HG02840 (cell line): ENCODE data around the gene FGGY.
"Not testable (repeated sequence)": the region's sequence is repeated elsewhere in the genome, so short reads cannot be mapped to it uniquely, and the experiment has no call there.

Experiments
- ATAC-seq: cut with Tn5 transposase; IDR thresholded peaks from one replicate; pipeline ENCODE4 v1.9.1; 2021; ENCODE audit warnings: mild to moderate bottlenecking, moderate library complexity, moderate number of reproducible peaks; ENCODE audit not compliant: unreplicated experiment, low FRiP score

Gene FGGY

DNA sequence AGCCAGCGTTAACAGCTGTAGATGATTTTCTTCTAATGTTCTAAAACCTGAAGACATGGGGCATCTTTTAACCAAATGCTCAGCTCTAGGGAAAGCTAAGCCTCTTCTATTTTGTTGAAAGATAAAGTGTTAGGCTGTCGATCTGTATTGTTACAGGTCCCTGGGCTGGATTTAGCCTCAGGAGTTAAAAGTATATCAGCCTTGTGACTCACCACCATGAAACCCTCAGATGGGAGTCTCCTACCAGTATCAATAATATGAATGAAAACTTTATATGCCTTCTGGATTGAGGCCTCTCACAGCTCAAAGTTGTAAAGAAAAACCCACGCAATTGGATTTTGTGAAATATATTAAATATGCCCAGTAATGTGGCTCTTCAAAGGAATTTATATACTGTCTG, 231.6 kb downstream of the FGGY start:
- no peak for ATAC-seq

DNA sequence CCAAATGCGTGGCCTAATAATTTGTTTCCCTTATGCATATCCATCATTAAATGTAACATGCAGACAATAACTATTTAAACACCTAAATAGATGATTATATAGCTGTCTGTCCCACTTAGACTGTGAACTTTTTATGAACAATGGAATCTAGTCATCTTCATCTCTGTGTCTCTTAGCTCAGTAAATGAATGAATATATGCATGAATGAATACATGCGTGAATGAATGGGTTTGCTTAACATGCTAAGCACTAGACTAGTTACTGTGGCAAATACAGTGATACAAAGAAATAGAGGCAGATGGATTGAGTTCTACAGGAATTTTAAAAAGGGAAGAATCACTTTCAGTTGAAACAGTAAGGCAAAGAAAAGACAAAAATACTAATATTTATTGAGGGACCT, 232.0 kb downstream of the FGGY start:
- ATAC-seq, result no peak

DNA sequence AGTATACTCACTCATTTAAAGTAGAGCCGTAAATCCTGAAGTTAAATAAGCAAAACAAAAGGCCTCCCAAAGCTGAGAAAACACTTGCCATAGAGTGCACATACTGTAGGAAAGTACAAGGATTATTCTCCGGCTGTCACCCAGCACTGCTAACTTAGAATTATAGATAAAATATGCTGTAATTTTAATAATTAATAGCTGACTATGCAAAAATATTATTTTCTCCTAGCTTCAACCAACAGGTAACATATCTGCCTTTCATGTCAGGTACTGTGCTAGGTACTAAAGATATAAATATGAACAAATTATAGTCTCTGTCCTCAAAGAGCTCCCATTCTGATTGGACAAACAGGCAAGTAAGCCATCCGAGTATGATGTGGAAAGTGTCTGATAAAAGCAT, 233.2 kb downstream of the FGGY start:
- ATAC-seq, result no peak

DNA sequence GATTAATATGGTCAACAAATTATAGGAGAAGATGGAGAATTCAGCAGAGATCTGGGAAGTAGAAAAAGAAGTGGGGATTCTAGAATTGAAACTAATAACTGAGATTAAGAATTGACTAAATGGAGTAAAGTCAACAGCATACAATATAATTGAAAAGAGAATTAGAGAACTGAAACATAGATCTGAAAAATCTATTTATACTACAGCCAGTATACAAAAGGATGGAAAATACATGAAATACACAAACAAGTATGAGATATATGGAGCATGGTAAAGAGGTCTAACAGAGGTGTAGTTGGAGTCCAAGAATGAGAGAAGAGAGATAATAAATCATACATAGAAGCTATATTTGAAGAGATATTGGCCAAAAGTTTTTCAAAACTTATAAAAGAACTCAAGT, 235.2 kb downstream of the FGGY start:
- ATAC-seq, result no peak

DNA sequence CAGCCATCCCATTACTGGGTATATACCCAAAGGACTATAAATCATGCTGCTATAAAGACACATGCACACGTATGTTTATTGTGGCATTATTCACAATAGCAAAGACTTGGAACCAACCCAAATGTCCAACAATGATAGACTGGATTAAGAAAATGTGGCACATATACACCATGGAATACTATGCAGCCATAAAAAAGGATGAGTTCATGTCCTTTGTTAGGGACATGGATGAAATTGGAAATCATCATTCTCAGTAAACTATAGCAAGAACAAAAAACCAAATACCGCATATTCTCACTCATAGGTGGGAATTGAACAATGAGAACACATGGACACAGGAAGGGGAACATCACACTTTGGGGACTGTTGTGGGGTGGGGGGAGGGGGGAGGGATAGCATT, 241.6 kb downstream of the FGGY start:
- not testable (repeated sequence) for ATAC-seq

DNA sequence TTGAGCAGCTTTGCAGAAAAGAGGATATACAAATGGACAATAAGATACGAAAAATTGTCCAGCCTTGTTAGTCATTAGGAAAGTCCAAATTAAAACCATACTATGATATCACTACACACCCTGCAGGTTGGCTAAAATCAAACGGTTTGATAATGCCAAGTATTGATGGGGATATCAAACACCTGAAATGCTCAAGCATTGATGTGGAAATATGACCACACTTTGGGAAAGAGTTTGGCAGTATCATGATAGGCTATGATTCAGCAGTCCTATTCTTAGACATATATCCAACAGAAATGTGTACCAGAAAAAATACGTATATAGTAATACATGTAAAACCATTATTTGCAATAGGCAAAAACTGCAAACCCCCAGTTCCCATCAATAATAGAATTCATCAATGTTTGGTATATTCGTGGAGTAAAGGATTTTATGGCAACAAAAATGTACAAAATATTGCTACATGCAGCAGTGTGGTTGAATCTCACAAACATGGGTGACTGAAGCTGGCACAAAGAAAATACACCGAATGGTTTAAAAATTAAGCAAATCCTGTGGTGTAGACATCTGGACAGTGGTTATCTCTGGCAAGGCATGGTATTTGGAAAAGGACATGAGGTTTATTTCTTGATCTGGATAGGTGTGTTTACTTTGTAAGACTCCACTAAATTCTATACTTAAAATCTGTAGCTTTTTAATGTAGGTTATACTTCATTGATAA, 243.2 kb downstream of the FGGY start:
- ATAC-seq, result no peak

DNA sequence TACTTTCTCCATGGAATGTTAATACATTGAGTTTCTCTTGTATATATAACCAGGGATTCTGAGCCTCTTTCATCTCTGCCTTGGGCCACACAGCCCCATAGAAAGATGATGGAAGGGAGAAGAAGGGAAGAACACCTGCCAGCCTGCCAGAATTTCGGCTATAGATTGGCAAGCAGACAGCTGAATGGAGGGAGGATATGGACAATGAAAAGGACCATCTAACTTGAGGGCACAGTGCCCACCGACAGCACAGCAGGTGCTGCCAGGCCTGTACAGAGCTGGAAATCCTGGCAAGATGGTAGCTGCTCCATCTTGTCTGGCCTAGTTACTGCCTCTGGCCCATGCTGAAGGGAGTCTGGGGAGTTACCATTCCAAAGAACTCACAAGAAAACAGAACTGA, 244.3 kb downstream of the FGGY start:
- ATAC-seq, result no peak

DNA sequence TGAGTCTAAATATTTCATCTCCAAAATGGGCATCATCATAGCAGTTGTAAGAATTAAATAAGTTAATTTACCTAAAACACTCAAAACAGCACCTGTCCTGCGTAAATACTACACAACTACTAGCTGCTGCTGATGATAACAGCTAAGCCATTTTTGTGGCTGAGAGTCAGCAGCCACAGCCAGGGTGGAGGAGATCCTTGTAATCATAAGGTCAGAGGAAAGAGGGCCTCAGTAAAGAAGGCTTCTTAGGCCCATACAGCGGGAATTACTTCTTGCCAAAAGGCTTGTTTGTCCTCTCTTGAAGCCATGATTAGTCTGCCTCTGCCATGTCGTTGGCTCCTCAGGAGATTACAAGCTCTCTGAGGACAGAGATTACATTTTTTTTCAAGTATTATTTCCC, 245.0 kb downstream of the FGGY start:
- no peak for ATAC-seq

DNA sequence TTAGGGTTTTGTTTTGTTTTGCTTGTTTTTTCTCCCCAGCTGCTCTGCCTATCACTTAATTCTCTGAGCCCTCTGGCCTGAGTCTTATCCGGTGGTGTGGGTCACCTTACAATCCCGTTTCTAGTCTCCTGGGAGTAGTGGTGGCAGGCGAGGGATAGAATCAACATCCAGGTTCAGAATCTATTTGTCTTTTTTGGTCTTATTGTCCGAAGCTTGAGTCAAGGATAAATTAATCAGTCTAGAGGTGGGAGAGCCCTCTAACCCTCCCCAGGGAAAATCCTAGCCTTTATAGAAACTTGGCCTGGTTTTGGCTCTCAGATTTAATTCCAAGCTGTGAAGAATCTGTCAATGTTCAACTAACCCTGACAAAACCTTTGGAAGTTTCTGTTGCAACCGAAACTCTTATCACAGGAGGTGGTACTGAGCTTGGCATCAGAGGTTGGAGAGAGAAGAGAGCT, 246.3 kb downstream of the FGGY start:
- no peak for ATAC-seq

DNA sequence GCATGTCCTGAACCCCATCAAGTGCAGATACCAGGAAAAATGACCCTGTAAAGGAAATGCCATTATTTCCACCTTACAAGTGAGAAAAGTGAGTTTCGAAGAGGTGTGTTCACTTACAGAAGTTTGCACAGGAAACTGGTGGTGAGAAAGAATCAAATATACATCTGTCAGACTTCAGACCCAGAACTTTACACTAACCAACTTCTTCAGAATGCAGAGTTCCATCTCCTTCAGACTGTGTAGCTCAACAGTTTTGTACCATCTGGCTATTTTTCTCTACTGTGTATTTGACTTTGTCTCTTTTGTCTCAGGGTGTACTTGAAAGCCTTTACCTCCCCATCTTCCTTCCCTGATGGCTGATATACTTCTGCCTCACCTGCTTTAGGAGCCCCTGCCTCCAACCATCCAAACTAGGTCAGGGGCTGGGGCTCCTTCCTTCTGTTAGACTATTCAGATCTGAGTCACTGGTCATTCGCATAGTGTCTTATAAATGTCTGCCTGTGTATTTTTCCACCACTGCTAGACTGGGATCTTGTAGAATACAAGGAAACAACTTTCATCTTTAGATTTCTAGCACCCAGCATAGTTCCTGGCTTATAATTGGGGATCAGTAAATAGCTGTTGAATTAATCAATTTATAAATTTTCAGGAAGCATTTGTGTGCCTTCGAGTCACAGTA, 247.9 kb downstream of the FGGY start:
- ATAC-seq, result no peak

DNA sequence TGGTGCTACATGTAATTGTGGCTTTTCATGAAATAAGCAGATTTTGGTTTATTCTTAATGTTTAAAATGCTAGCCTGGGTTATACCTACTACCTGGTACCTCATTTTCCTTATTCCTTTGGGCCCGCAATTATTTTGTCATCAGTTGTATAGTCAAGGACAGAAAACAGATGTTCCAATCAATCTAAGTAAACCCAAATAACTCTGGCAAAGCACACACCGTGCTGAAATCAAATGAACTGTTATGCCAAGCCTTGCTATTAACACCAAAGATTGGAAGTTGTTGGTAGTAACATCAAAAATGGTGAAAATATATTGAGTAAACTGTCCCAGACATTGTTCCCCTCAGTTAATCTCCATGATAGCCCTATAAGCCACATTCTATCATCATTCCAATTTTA, 248.9 kb downstream of the FGGY start:
- ATAC-seq, result no peak

DNA sequence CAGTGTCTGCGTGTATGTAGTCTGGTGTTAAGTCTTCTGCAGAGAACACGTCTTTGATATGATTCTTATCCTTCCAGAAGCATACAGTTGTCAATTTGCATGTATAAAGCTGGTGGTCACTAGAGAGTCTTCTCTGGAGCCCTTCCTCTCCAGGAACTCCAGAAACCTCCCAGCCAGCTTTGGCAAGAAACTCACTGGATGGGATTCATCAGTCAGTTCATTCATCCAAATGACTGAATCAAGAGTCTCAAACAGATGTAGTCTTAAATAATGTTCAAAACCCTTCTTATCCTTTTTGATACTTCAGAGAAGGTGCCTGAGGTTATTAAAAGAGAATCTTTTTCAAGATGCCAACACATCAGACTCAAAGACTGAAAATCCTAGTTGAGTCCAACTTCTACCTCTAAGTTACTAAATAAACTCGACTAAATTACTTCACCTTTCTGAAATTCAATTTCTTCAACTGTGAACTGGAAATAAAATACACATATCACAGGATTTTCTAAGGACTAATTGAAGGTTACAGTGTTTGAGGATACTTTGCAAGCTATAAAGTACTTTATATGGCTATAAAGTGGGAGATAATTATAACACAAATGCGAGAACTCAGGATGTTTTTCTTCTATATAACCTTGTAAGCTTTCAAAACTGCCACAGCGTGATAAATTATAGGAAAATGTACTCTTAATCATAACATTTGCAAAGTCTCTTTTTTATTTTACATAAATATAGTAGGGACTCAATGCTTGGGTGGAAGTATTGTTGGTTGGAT, 252.4 kb downstream of the FGGY start:
- no peak for ATAC-seq

DNA sequence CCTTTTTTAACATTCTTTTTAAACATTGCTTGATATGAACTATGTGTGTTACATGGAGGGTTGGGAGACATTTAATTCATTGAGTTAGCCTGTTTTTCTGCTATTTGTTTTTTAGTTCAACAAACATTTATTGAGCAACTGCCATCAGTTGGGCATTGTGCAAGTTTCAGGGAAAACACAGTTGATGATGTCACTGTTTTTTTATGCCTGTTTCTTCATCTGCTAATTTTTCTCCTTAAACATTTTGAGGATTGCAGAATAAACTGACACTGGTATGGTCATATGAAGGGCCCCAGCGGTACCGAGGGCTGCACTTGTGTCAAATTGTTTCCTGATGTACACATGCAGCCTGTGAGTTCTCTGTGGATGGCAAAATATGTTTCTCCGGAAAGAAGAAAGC, 253.0 kb downstream of the FGGY start:
- ATAC-seq, result no peak

DNA sequence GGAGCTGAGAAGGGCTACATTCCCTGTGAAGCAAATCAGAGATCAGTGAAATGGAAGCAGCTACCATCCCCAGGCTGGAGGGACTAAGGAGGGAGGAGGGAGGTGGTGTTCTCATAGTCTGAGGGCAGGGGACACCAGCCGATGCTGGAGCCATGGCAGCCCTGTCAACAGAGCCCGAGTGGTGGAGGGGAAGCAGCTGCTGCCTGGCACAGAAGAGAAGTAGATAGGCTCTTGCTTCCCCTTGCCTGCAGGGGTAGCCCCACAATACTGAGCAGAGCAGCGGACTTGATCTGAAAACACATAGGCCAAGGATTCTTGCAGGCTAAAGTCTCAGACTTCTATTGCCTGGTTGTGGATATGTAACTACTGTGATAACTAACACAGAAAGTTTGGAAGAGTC, 255.1 kb downstream of the FGGY start:
- no peak for ATAC-seq

DNA sequence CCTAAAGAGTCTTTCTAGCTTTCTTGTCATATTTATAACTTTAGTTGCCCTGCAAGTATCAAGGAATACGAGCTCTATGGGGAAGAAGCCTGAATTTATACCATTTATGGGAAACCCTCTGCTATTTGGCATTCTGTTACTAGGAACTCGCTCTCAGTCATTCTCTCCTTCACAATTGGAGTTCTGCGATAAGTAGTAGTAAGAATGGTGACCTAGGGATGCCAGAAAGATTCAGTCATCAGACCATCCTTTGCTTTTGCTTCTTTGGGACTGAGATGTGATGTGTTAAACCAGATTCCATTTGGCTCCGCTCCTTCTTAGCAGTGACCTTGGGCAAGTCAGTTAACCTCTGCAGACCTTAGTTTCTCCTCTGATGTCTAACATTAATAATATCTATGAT, 256.5 kb downstream of the FGGY start:
- no peak for ATAC-seq

DNA sequence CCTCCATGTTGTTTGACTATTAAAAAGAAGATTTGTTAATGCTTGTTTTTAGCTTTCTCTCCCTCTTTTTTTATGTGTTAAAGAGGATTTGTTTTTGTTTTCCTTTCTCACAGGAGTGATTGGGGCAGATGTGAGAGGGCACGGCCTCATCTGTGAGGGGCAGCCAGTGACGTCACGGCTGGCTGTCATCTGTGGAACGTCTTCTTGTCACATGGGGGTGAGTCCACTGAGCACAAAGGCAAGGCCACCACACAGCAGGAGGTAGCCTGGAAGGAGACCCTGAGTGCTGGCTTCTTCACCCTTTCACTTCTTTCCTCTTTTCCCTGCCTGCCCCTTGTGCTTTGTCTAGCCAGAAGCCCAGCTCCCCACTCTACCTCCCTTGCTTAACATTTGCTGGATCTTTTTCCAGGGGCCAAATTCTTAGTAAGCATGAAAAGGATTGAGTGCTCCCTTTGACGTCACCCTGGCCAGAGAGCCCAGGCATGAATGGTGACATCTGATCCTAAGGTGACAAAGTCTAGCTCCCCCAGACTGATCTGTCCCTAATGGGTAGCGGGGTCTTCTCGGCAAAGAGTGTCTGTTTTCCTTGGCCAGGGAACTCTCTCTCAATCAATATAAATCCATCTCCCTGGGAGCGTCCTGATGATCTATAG, 257.2 kb downstream of the FGGY start:
- ATAC-seq, result no peak

DNA sequence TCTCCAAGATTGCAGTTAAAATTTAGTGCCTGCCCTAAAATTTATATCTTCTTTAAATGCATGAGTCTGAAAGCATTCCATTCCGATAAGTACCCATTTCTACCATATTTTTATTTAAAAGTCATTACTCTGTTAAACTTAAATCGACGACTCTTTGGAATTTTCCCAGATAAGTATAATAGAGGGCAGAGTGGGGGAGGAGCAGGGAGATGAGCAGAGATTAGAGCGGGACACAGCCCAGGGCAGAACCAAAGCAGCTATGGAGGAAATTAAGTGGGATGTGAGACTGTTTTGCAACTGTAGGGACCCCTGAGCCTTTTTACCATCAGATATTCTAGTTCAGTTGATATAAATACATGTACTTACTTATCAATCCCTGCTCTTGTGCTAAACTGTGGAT, 257.9 kb downstream of the FGGY start:
- no peak for ATAC-seq

DNA sequence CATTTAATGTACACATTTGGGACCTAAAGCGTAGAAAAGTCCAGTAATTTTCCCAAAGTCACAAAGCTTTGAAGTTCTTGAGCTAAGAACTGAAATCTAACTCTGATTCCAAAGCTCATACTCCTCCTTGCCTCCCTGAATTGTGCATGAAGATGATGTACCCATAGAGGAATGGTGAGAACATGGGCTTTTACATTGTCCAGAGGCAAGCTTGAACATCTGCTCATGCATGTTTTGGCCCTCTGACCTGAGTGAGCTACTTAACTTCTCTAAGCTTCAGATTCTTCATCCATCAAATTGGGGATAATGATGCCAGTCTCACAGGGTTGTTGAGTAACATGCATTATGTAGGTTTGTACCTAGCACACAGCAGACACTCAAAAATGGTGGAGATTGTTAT, 259.5 kb downstream of the FGGY start:
- ATAC-seq, result no peak

DNA sequence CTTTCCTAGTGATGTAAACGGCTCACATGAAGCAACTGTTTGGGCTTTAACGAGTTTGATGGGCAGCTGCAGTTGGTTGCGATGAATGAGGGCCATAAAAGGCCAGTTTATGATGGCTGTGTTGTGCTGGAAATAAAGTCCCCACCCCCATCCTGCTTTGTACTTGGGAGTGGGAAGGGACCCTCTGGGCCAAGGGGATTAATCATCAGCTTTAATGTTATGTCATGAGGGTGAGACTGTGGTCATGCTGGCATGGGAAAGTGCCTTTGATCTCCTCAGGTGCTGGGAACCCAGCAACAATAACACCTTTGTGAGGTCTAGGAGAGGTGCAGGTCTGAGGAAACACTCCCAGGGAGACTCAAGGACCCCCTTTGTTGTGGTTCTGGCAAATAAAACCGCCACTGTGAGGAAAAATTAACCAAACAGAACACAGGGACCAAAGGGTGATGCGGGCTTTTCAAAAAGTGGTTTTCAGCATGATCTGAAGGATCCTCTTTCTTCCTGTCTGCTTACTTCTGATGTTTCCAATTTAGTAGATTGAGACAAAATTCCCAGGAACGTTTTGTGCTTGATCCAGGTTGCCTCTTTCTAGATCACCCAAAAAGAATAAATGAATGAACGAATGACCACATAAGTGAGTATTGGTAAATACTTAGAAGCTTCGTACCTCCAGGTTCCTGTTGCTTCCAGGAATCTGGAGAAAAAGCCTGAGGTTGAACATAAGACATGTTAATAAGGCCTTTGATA, 260.1 kb downstream of the FGGY start:
- no peak for ATAC-seq

DNA sequence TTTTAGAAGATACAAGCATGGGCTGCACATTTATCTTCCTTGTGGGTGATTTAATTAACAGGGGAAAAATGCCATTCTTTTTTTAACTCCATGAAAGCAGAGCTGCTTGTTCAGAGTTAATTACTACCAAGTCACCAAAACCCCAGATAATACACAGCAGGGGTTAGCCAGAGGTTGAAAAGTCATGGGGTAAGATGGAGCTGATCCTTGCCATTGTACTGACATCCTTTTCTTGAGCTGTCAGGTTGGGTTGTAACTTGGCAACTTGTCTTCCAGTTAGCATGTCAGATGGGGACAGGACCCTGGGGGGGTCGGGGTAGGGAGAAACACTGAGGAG, 260.6 kb downstream of the FGGY start:
- no peak for ATAC-seq
